ENCODE data around the gene TUBGCP3. TPM values are rescaled to one million over a fixed set of nuclear protein-coding genes. Genes with fewer than 3 reads are reported as not detected.
A peak's percentile ranks its signal among the peaks of the same experiment; 100 is the strongest.

Gene TUBGCP3
- total RNA-seq, 1 experiment from 2014 or later, result 47.4 TPM

- no peak overlapping the region for H3K27ac ChIP-seq
- intact Hi-C loops (cut with micrococcal nuclease; ENCODE audit: unreplicated experiment), result no loop called here
Observed at GRCh38 chr13:112623051-112623711, 35.2 kb upstream of the TUBGCP3 start.

GRCh38 chr13:112622375-112622774 is 34.4 kb upstream of the TUBGCP3 start:
- H2AFZ ChIP-seq, result no peak overlapping the region
- peaks cover 63% of the 10 kb centered on the region for H3K27me3 ChIP-seq (ENCODE audit: insufficient read depth, low read depth)
- ChIA-PET CTCF (no interaction called here), POLR2A (ENCODE audit: unreplicated experiment) (no interaction called here)
- H3K36me3 ChIP-seq (ENCODE audit: low read depth), result no peaks in the 10 kb centered on the region
- H3K4me3 ChIP-seq, result no peak overlapping the region
- H3K9me3 ChIP-seq (ENCODE audit: insufficient read depth, low read depth), result no peaks in the 10 kb centered on the region
- no TSS peak for BruUV-seq (replicated peaks)
- no peak overlapping the region for H3K4me2 ChIP-seq
- DNase-seq, result no peak
- intact Hi-C loops (cut with micrococcal nuclease; ENCODE audit: unreplicated experiment), result no loop called here
- no peaks in the 10 kb centered on the region for H3F3A ChIP-seq (ENCODE audit: insufficient read depth, low read depth)
- TF ChIP-seq EZH2 (IDR thresholded peaks at IDR 0.05; ENCODE audit: low read depth) (no peak), CTCF (conservative IDR thresholded peaks at IDR 0.05) (no peak)
- no peaks in the 10 kb centered on the region for H4K20me1 ChIP-seq (ENCODE audit: insufficient read depth)
- H3K4me1 ChIP-seq (replicated peaks; ENCODE audit: insufficient read depth), result no peaks in the 10 kb centered on the region
- H3K79me2 ChIP-seq (ENCODE audit: low read depth), result no peaks in the 10 kb centered on the region
- no peaks in the 10 kb centered on the region for H3K9me2 ChIP-seq (ENCODE audit: insufficient read depth)
- no peak overlapping the region for H3K27ac ChIP-seq

More at GRCh38 chr13:112623051-112623711, 35.2 kb upstream of the TUBGCP3 start:
- no peak overlapping the region for H3K4me2 ChIP-seq
- H3K4me3 ChIP-seq, result no peak overlapping the region
- no peaks in the 10 kb centered on the region for H3K36me3 ChIP-seq (ENCODE audit: low read depth)
- H3F3A ChIP-seq (ENCODE audit: insufficient read depth, low read depth), result no peaks in the 10 kb centered on the region
- H3K27me3 ChIP-seq (ENCODE audit: insufficient read depth, low read depth), result peaks cover 64% of the 10 kb centered on the region
- no peaks in the 10 kb centered on the region for H4K20me1 ChIP-seq (ENCODE audit: insufficient read depth)
- no peaks in the 10 kb centered on the region for H3K9me3 ChIP-seq (ENCODE audit: insufficient read depth, low read depth)
- BruUV-seq (replicated peaks), result no TSS peak
- ChIA-PET CTCF (no interaction called here), POLR2A (ENCODE audit: unreplicated experiment) (interaction anchor here (0.7 kb wide), 1 partner anchor 17 kb away, joined by 7 read pairs; no protein-coding TSS in a partner anchor)
- no peaks in the 10 kb centered on the region for H3K9me2 ChIP-seq (ENCODE audit: insufficient read depth)
- no peaks in the 10 kb centered on the region for H3K79me2 ChIP-seq (ENCODE audit: low read depth)
- DNase-seq, result no peak
- no peaks in the 10 kb centered on the region for H3K4me1 ChIP-seq (replicated peaks; ENCODE audit: insufficient read depth)
- no peak overlapping the region for H2AFZ ChIP-seq
- TF ChIP-seq EZH2 (IDR thresholded peaks at IDR 0.05; ENCODE audit: low read depth), result no peak
- TF ChIP-seq CTCF (conservative IDR thresholded peaks at IDR 0.05), result no peak

- H3K9me2 ChIP-seq (ENCODE audit: insufficient read depth), result no peaks in the 10 kb centered on the region
- ChIA-PET POLR2A (ENCODE audit: unreplicated experiment) (no interaction called here), CTCF (no interaction called here)
- H3F3A ChIP-seq (ENCODE audit: insufficient read depth, low read depth), result no peaks in the 10 kb centered on the region
- intact Hi-C loops (cut with micrococcal nuclease; ENCODE audit: unreplicated experiment), result no loop called here
- no peaks in the 10 kb centered on the region for H3K9me3 ChIP-seq (ENCODE audit: insufficient read depth, low read depth)
- no peak for TF ChIP-seq CTCF (conservative IDR thresholded peaks at IDR 0.05)
- TF ChIP-seq EZH2 (IDR thresholded peaks at IDR 0.05; ENCODE audit: low read depth), result no peak
- H3K4me2 ChIP-seq, result no peak overlapping the region
- H3K79me2 ChIP-seq (ENCODE audit: low read depth), result no peaks in the 10 kb centered on the region
- DNase-seq, result peak in 1 of 2 experiments; percentile 17
- H3K36me3 ChIP-seq (ENCODE audit: low read depth), result no peaks in the 10 kb centered on the region
- no peak overlapping the region for H3K27ac ChIP-seq
- H4K20me1 ChIP-seq (ENCODE audit: insufficient read depth), result no peaks in the 10 kb centered on the region
- no TSS peak for BruUV-seq (replicated peaks)
- no peaks in the 10 kb centered on the region for H3K4me1 ChIP-seq (replicated peaks; ENCODE audit: insufficient read depth)
- H3K27me3 ChIP-seq (ENCODE audit: insufficient read depth, low read depth), result peaks cover 71% of the 10 kb centered on the region
- no peak overlapping the region for H2AFZ ChIP-seq
- no peak overlapping the region for H3K4me3 ChIP-seq
Observed at GRCh38 chr13:112619730-112620631, 32.0 kb upstream of the TUBGCP3 start.

All from PC-9 (cell line).